C4-2B (cell line): ENCODE data around the gene NRXN3.

Source experiments
- ZFX ChIP-seq: fragments of 450-650 bp; IDR thresholded peaks from 2 replicates; pipeline ENCODE4 v1.6.1; 2017
- TF ChIP-seq, protein P1 (sequence below): fragments of 450-650 bp; conservative IDR thresholded peaks from 2 replicates; pipeline ENCODE4 v1.5.1; 2017; ENCODE audit warnings: mild to moderate bottlenecking

DNA sequence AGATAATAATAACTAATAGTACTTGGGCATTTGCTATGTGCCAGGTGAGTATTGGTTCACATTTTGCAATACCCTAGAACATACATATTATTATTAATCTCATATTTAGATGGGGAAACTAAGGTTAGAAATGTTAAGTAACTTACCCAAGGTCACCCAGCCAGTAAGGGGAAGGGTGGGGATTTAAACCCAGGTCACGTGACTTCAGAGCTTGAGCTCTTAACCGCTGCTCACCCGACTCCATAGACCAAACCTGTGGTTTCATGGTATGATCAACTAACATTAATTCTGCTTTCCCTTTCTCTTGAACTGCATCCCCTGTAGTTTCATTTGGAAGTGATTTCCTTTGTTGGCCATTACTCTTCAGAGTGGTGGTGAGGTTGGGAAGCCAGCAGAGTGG is 242.3 kb downstream of the NRXN3 start:
- TF ChIP-seq, protein P1, sequence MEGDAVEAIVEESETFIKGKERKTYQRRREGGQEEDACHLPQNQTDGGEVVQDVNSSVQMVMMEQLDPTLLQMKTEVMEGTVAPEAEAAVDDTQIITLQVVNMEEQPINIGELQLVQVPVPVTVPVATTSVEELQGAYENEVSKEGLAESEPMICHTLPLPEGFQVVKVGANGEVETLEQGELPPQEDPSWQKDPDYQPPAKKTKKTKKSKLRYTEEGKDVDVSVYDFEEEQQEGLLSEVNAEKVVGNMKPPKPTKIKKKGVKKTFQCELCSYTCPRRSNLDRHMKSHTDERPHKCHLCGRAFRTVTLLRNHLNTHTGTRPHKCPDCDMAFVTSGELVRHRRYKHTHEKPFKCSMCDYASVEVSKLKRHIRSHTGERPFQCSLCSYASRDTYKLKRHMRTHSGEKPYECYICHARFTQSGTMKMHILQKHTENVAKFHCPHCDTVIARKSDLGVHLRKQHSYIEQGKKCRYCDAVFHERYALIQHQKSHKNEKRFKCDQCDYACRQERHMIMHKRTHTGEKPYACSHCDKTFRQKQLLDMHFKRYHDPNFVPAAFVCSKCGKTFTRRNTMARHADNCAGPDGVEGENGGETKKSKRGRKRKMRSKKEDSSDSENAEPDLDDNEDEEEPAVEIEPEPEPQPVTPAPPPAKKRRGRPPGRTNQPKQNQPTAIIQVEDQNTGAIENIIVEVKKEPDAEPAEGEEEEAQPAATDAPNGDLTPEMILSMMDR = no peak
- TF ChIP-seq ZFX = no peak
